Coronary artery (tissue), 2 donors: ENCODE data around the gene FAM170B.

ENCODE experiments used
- DNase-seq: peaks from one replicate; pipeline ENCODE4 v3.0.0-alpha.2; 2017; ENCODE audit warnings: low spot score
- H3K27ac ChIP-seq, 2 donors: fragments of 200-600 bp; sonication (generic); one replicate each; pipeline ENCODE4 v1.5.1; 2016 to 2019
- H3K4me3 ChIP-seq: fragments of 200-600 bp; sonication (generic); 2 replicates; pipeline ENCODE4 v1.5.1; 2016; ENCODE audit warnings: mild to moderate bottlenecking, moderate library complexity
- TF ChIP-seq, protein P1 (sequence below): fragments of 200-600 bp; sonication (generic); IDR thresholded peaks from one replicate; pipeline ENCODE4 v1.5.1; 2019; ENCODE audit warnings: antibody characterized with exemption

The FAM170B gene

DNA sequence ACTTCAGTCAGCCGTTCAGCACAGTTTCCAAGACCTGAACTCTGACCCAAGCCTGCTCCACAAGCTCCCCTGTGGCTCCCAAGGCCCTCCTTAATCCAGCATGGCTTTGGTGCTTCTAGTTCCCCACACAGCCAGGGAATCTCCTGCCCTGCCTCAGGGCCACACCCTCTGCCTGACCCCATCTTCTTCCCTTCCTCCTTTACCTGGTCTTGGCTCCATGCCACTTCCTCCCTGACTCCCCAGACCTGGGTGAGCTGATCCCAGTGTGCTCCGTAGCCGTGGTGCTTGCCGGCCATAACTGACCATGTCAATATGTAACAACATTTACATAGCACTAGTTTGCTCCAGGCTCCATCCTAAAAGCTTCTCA is 34.3 kb upstream of the FAM170B start:
- H3K27ac ChIP-seq = no peak overlapping the region
- H3K4me3 ChIP-seq = no peak overlapping the region
- peak; percentile 36 for DNase-seq
- TF ChIP-seq, protein P1, sequence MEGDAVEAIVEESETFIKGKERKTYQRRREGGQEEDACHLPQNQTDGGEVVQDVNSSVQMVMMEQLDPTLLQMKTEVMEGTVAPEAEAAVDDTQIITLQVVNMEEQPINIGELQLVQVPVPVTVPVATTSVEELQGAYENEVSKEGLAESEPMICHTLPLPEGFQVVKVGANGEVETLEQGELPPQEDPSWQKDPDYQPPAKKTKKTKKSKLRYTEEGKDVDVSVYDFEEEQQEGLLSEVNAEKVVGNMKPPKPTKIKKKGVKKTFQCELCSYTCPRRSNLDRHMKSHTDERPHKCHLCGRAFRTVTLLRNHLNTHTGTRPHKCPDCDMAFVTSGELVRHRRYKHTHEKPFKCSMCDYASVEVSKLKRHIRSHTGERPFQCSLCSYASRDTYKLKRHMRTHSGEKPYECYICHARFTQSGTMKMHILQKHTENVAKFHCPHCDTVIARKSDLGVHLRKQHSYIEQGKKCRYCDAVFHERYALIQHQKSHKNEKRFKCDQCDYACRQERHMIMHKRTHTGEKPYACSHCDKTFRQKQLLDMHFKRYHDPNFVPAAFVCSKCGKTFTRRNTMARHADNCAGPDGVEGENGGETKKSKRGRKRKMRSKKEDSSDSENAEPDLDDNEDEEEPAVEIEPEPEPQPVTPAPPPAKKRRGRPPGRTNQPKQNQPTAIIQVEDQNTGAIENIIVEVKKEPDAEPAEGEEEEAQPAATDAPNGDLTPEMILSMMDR = no peak

- no peak for DNase-seq
- Histone ChIP-seq H3K27ac (no peak overlapping the region), H3K4me3 (no peak overlapping the region)
- TF ChIP-seq, protein P1 = no peak
Measured at GRCh38 chr10:49167425-49168170, 33.8 kb upstream of the FAM170B start.

DNA sequence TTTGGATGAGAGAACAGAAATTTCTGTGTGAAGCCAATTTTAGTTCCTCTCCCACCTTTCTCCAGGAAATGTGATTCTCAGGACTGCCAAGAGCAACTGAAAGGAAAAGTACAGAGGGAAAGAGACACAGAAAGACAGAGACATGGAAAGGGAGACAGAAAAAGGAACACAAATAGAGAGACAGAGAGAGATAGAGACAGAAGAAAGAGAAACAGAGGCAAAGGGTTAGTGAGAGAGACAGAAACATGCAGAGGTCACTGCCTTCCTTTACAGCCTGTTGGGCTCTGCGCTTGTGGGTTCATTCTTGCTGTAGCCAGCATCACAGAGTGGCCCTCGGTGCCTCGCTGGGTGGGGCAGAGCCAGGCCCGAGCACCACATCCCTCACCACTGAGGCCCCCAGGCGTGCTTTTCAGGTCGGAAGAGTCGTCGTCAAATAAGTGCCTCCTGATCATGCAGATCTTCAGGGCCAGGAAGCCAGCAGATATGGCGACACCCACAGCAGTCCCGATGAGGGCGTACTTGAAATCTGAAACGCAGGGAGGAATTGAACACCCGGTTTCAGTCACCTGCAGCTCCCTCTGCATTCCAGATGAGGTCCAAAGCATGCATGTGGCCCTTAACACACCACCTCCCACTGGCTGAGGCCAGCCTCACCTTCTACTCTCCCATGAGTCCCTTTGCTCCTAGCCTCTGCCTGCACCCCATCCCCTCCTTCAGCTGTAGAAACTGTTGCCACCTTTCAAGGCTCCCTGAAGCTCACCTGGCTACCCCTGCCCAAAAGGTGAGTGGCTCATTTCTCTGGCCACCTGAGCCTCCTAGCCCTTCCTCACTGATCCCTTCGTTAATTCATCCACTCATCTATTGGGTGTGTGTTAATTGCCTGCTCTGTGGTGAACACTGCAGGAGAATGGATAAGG is 32.9 kb upstream of the FAM170B start:
- no peak for DNase-seq
- Histone ChIP-seq H3K27ac (no peak overlapping the region), H3K4me3 (no peak overlapping the region)
- TF ChIP-seq, protein P1 = no peak

DNA sequence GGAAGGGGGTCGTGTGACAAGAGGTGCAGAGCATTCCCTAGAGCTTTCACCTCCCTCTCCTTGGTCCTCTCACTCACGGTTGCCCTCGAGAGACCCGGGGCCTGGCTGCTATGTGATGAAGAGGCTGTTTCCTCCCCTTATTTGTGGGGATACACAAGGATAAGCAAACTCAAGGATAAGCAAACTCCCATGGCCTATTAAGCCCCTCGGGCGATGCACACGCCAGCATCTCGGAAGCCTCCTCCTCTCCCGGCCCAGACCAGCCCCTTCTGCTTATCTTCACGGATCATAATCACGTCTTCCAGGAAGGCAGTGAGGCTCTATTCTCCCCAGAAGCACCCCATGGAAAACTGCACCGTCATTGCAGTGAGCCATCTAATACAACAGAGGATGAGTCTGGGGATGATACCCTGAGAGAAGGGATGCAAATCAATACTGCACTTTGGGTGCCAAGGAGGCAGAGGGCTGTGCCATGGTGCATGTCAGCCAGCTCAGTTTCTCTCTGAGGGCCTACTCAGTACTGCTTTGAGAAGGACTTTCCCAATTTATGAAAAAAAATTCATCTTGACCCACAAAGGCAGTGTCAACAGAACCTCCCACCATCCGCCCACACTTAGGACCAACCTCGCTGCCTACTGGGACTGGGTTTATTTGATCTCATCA is 32.1 kb upstream of the FAM170B start:
- H3K27ac ChIP-seq = no peak overlapping the region
- H3K4me3 ChIP-seq = no peak overlapping the region
- TF ChIP-seq, protein P1 = no peak
- no peak for DNase-seq

GRCh38 chr10:49165259-49165658 is 31.4 kb upstream of the FAM170B start:
- Histone ChIP-seq H3K27ac (no peak overlapping the region), H3K4me3 (no peak overlapping the region)
- DNase-seq = no peak
- TF ChIP-seq, protein P1 = no peak

- no peak overlapping the region for H3K27ac ChIP-seq
- TF ChIP-seq, protein P1 = peak; percentile 55
- DNase-seq = no peak
- H3K4me3 ChIP-seq = no peak overlapping the region
Measured at GRCh38 chr10:49164559-49165188, 30.9 kb upstream of the FAM170B start.
